Stomach (tissue), 9 donors: Measurements from ENCODE around the gene FYTTD1. TPM values are rescaled to one million over a fixed set of nuclear protein-coding genes. Genes with fewer than 3 reads are reported as not detected.

Experiments
- DNase-seq, 2 donors: peaks; one replicate each; pipeline versions ENCODE4 v3.0.0 to v3.0.0-alpha.2; 2013 to 2019
- H3K27ac ChIP-seq, 5 donors: fragments of 200-600 bp in 4 of 5; sonication (generic) in 4 of 5; one replicate each; pipeline ENCODE4 v1.5.1; 2013 to 2019; ENCODE audit warnings: mild to moderate bottlenecking in 1 of 5, moderate library complexity in 1 of 5
- H3K27me3 ChIP-seq, 3 donors: fragments of 200-600 bp; sonication (generic); one replicate each; pipeline ENCODE4 v1.5.1; 2017 to 2019; ENCODE audit warnings: mixed run types in 1 of 3
- H3K36me3 ChIP-seq, 4 donors: fragments of 200-600 bp; sonication (generic); 1 replicate in 3 of 4; 2 replicates in 1 of 4; pipeline ENCODE4 v1.5.1; 2016 to 2019
- H3K4me1 ChIP-seq, 4 donors: fragments of 200-600 bp; sonication (generic); one replicate each; pipeline ENCODE4 v1.5.1; 2016 to 2019
- H3K4me3 ChIP-seq, 4 donors: fragments of 200-600 bp; sonication (generic) in 3 of 4; one replicate each; pipeline ENCODE4 v1.5.1; 2016 to 2019; ENCODE audit warnings: mild to moderate bottlenecking in 1 of 4
- H3K9me3 ChIP-seq, 4 donors: fragments of 200-600 bp; sonication (generic); one replicate each; pipeline ENCODE4 v1.5.1; 2016 to 2019
- EP300 ChIP-seq: sonication (generic); formaldehyde crosslinking; IDR thresholded peaks from one replicate; pipeline ENCODE4 v1.6.1; 2017; ENCODE audit warnings: antibody characterized with exemption
- POLR2A ChIP-seq, 4 donors: fragments of 450-650 bp; IDR thresholded peaks; one replicate each; pipeline ENCODE4 v1.6.1; 2016; ENCODE audit warnings: antibody characterized with exemption in 4 of 4, control low read depth in 2 of 4, mild to moderate bottlenecking in 1 of 4, moderate library complexity in 1 of 4
- POLR2AphosphoS5 ChIP-seq, 3 donors: sonication (generic); formaldehyde crosslinking; IDR thresholded peaks; one replicate each; pipeline ENCODE4 v1.6.1; 2016; ENCODE audit warnings: antibody characterized with exemption in 3 of 3
- WGBS, 5 donors: extraction: QIAGEN DNeasy Blood & Tissue Kit in 3 of 5; methylation state at CpG; one replicate each; pipeline versions ENCODE4 v1.1.5 to v1.1.7; 2013 to 2018; 5-methylcytosine and 5-hydroxymethylcytosine counted together
- intact Hi-C: fragments of 100-400 bp; cut with DNase I; formaldehyde crosslinking; loops from one replicate; pipeline ENCODE4 v1.15.1; 2023; ENCODE audit warnings: low total_unique reads
- polyA plus RNA-seq, 3 donors: library from polyadenylated mRNA; stranded (reverse); fragments of 200-250 nt; gene quantifications; one replicate each; pipeline ENCODE4 v1.2.3, GENCODE V29; 2013
- total RNA-seq, 5 donors: library from RNA; depleted of rRNA; stranded (reverse); fragments of >200 nt; gene quantifications; one replicate each; pipeline versions ENCODE4 v1.1.0 to v1.2.3, GENCODE V29; 2014 to 2016
- TF ChIP-seq, protein P1 (sequence below), 7 experiments: fragments of 450-650 bp in 4 of 7; fragments of 200-600 bp in 3 of 7; sonication (generic) in 3 of 7; IDR thresholded peaks; one replicate each; pipeline ENCODE4 v1.5.1; 2016 to 2019; ENCODE audit warnings: antibody characterized with exemption in 7 of 7, control low read depth in 2 of 7, mild to moderate bottlenecking in 1 of 7
- donor health status: healthy with polysubstance abuse.
- donor health status: Bipolar disorder and iron deficiency.
- donor health status: healthy.

The FYTTD1 gene
- total and polyA plus RNA-seq, 8 donors: 9.4 to 47.0 (median 27.9) TPM

DNA sequence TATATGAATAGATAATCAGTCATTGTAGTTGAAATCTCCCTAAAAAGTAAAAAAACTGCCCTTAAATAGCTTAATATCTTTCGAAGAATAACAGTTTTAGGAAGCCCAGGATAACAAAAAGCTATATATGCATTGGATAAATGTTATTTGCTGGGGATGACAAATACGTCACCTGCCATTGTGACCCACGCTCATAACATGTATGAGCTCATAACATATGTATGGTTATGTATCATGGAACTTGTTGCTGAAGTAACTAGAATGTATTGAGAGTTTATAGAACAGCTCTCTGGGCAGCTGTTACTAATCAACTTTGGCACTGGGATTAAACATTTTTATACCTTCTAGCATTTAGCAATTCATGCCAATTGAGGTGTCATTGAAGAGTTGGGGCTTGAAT, 39.6 kb downstream of the FYTTD1 start:
- peaks cover 10 to 40% (median 23%) of the 10 kb centered on the region in 4 donors for H3K4me1 ChIP-seq
- H3K9me3 ChIP-seq: no peaks in the 10 kb centered on the region
- no peak for DNase-seq
- H3K27me3 ChIP-seq: no peaks in the 10 kb centered on the region
- no peak overlapping the region for H3K4me3 ChIP-seq
- WGBS, 5 donors: 89 to 96% (median 96%) methylated on average over 3 of the region's 3 CpGs
- intact Hi-C loops: no loop called here
- peaks cover 0 to 11% (median 10%) of the 10 kb centered on the region in 4 donors for H3K36me3 ChIP-seq
- no peak for TF ChIP-seq EP300
- TF ChIP-seq, protein P1, sequence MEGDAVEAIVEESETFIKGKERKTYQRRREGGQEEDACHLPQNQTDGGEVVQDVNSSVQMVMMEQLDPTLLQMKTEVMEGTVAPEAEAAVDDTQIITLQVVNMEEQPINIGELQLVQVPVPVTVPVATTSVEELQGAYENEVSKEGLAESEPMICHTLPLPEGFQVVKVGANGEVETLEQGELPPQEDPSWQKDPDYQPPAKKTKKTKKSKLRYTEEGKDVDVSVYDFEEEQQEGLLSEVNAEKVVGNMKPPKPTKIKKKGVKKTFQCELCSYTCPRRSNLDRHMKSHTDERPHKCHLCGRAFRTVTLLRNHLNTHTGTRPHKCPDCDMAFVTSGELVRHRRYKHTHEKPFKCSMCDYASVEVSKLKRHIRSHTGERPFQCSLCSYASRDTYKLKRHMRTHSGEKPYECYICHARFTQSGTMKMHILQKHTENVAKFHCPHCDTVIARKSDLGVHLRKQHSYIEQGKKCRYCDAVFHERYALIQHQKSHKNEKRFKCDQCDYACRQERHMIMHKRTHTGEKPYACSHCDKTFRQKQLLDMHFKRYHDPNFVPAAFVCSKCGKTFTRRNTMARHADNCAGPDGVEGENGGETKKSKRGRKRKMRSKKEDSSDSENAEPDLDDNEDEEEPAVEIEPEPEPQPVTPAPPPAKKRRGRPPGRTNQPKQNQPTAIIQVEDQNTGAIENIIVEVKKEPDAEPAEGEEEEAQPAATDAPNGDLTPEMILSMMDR (IDR thresholded peaks at IDR 0.05): no peak
- TF ChIP-seq POLR2AphosphoS5 (IDR thresholded peaks at IDR 0.05): no peak
- TF ChIP-seq POLR2A (IDR thresholded peaks at IDR 0.05): no peak
- no peak overlapping the region for H3K27ac ChIP-seq

DNA sequence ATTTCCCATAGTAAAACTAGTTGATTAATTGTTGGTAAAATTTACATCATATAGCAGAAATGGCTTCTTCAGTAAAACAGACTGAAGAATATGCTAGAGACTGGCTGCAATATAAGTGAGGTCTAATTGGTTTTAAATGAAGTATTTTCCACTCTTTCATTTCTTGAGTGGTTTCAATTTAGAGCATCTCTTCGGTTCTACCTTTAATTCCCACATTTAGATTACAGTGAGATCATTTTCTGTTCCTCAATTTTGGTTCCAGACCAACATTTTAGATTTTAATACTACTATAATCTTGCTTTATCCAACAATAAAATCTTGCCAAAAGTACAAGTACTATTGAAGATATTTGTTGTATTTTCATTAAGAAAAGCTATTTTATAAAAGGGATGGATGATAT, 40.4 kb downstream of the FYTTD1 start:
- Histone ChIP-seq H3K27ac (peak overlapping the region in 1 of 5 donors; percentile 94), H3K27me3 (no peaks in the 10 kb centered on the region), H3K4me1 (peaks cover 10 to 47% (median 27%) of the 10 kb centered on the region in 4 donors), H3K9me3 (no peaks in the 10 kb centered on the region), H3K4me3 (no peak overlapping the region), H3K36me3 (peaks cover 0 to 5% (median 3%) of the 10 kb centered on the region in 4 donors)
- DNase-seq: no peak
- intact Hi-C loops: no loop called here
- TF ChIP-seq, protein P1 (IDR thresholded peaks at IDR 0.05): no peak
- TF ChIP-seq POLR2A (IDR thresholded peaks at IDR 0.05): no peak
- no peak for TF ChIP-seq POLR2AphosphoS5 (IDR thresholded peaks at IDR 0.05)
- no peak for TF ChIP-seq EP300
- WGBS, 5 donors: 67 to 84% (median 68%) methylated on average over 1 of the region's 1 CpG

DNA sequence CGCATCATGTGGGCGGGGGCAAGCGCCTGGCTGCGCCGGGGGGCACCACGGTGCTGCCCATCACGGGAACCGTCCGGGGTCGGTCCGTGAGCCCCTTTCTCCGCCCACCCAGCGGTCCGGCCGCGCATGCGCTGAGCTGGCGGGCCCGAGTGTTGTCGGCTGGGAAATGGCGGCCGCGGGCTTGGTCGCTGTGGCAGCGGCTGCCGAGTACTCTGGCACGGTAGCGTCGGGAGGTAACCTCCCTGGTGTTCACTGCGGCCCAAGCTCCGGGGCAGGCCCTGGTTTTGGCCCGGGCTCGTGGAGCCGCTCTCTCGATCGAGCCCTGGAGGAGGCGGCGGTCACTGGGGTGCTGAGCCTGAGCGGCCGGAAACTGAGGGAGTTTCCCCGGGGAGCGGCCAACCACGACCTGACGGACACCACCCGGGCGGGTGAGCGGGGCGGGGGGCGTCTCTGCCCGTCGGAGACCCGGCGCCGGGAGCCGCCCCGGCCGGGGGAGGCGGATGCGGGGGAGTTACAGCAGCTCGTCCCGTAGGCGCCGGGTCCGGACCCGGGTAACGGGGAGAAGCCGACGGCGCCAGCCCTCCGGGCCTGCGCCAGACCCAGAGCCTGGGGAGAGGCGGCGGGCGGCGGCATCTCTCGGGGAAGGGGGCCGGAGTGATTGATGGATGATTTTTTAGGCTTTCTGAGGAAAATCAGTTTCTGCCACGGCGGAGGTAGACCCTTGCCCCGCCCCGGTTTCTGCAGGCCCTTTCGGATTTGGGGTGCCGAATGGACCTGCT, 41.6 kb downstream of the FYTTD1 start, which contains the start of gene LRCH3:
Gene LRCH3, plus strand, starts transcription at position 142 of the 779 bp plus-strand sequence. Its CDS starts 25 bp downstream, at position 167.
- Histone ChIP-seq H3K36me3 (no peaks in the 10 kb centered on the region), H3K27me3 (no peaks in the 10 kb centered on the region), H3K4me1 (peaks cover 10 to 51% (median 28%) of the 10 kb centered on the region in 4 donors), H3K27ac (peak within 1 kb of the TSS; percentile 84 to 98 (median 94)), H3K9me3 (no peaks in the 10 kb centered on the region), H3K4me3 (peak within 1 kb of the TSS; percentile 57 to 81 (median 74))
- peak; percentile 72 to 96 for DNase-seq
- TF ChIP-seq POLR2A (IDR thresholded peaks at IDR 0.05) (peak in 1 of 4 donors; percentile 35), POLR2AphosphoS5 (IDR thresholded peaks at IDR 0.05) (peak; percentile 50 to 88 (median 87)), EP300 (no peak)
- TF ChIP-seq, protein P1 (IDR thresholded peaks at IDR 0.05): no peak
- intact Hi-C loops: no loop called here
- whole genome bisulfite sequencing, 5 donors: 0 to 1% (median 1%) methylated on average over 15 to 83 of the region's 83 CpGs

DNA sequence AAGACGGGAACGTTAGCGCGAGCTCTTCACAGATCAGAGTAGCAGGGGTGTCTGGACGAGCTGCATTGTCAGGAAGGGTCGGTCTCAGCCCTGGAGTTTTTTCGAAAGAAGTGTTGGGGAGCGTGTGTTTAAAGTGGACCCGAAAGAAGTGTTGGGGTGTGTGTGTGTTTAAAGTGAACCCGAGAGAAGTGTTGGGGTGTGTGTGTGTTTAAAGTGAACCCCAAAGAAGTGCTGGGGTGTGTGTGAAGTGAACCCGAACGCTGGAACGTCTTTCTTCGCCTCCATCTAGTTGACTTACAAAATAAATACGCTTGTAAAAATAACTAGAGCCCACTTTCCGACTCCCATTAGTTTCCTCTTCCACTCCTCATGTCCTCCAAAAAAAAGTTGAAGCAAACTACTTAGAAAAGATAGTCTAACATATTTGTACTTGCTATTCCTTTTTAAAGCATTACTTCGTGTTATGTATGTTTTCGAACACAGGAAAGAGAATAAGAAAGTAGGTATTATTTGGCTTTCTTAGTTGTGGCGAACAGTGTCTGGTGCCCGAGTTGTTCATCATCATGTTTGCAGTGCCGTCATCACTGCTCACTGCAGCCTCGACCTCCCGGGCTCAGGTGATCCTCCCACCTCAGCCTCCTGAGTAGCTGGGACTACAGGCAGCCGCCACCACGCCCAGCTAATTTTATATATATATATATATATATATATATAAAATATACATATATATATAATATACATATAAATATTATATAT, 42.4 kb downstream of the FYTTD1 start:
- H3K9me3 ChIP-seq: no peaks in the 10 kb centered on the region
- WGBS, 5 donors: 16 to 19% (median 18%) methylated on average over 23 to 25 of the region's 25 CpGs
- peak overlapping the region; percentile 84 to 98 (median 94) for H3K27ac ChIP-seq
- peaks cover 10 to 50% (median 28%) of the 10 kb centered on the region in 4 donors for H3K4me1 ChIP-seq
- intact Hi-C loops: no loop called here
- H3K36me3 ChIP-seq: no peaks in the 10 kb centered on the region
- DNase-seq: peak in 1 of 2 donors; percentile 38
- TF ChIP-seq POLR2A (IDR thresholded peaks at IDR 0.05) (no peak), EP300 (no peak), POLR2AphosphoS5 (IDR thresholded peaks at IDR 0.05) (no peak)
- TF ChIP-seq, protein P1 (IDR thresholded peaks at IDR 0.05): no peak
- peak overlapping the region; percentile 57 to 81 (median 74) for H3K4me3 ChIP-seq
- no peaks in the 10 kb centered on the region for H3K27me3 ChIP-seq
